Trophoblast cell (in vitro differentiated cells and primary cell): ENCODE results near the gene LONP2.

ENCODE experiments used
- DNase-seq, 2 donors: peaks; one replicate each; pipeline ENCODE4 v3.0.0-alpha.2; 2016
- H2AFZ ChIP-seq: 2 replicates; pipeline ENCODE4 v1.6.1; 2013; ENCODE audit warnings: low read length, moderate library complexity, mild to moderate bottlenecking; ENCODE audit not compliant: insufficient read depth, poor library complexity
- H2AK5ac ChIP-seq: 2 replicates; pipeline ENCODE4 v1.6.1; 2013; ENCODE audit warnings: mild to moderate bottlenecking, low read length
- H2BK120ac ChIP-seq: 2 replicates; pipeline ENCODE4 v1.6.1; 2013; ENCODE audit warnings: low read length, mild to moderate bottlenecking, moderate library complexity; ENCODE audit not compliant: insufficient read depth, poor library complexity
- H2BK12ac ChIP-seq: 2 replicates; pipeline ENCODE4 v1.6.1; 2013; ENCODE audit warnings: mild to moderate bottlenecking, low read length, moderate library complexity
- H2BK5ac ChIP-seq: 2 replicates; pipeline ENCODE4 v1.6.1; 2013; ENCODE audit warnings: low read length, low read depth, moderate library complexity, mild to moderate bottlenecking; ENCODE audit not compliant: poor library complexity
- H3K14ac ChIP-seq: 2 replicates; pipeline ENCODE4 v1.6.1; 2013; ENCODE audit warnings: mild to moderate bottlenecking, low read length
- H3K18ac ChIP-seq: 2 replicates; pipeline ENCODE4 v1.6.1; 2013; ENCODE audit warnings: mild to moderate bottlenecking, low read length
- H3K23ac ChIP-seq: 2 replicates; pipeline ENCODE4 v1.6.1; 2013; ENCODE audit warnings: low read length
- H3K27ac ChIP-seq: 2 replicates; pipeline ENCODE4 v1.5.1; 2013; ENCODE audit warnings: low read depth, mild to moderate bottlenecking, inconsistent platforms, low read length, moderate library complexity
- H3K27me3 ChIP-seq: 2 replicates; pipeline ENCODE4 v1.6.1; 2013; ENCODE audit warnings: inconsistent platforms, mild to moderate bottlenecking, low read length, moderate library complexity; ENCODE audit not compliant: insufficient read depth
- H3K36me3 ChIP-seq, 2 experiments: 1 replicate in 1 of 2; 2 replicates in 1 of 2; pipeline ENCODE4 v1.6.1; 2013; ENCODE audit warnings: low read length in 2 of 2, mild to moderate bottlenecking in 2 of 2, moderate library complexity in 1 of 2; ENCODE audit not compliant: insufficient read depth in 2 of 2, control insufficient read depth in 1 of 2
- H3K4ac ChIP-seq: 2 replicates; pipeline ENCODE4 v1.6.1; 2013; ENCODE audit warnings: low read depth, mild to moderate bottlenecking, low read length, moderate library complexity
- H3K4me1 ChIP-seq, 2 experiments: 1 replicate in 1 of 2; 2 replicates in 1 of 2; pipeline ENCODE4 v1.6.1; 2013; ENCODE audit warnings: low read length in 2 of 2, mild to moderate bottlenecking in 2 of 2, moderate library complexity in 1 of 2; ENCODE audit not compliant: insufficient read depth in 2 of 2, control insufficient read depth in 1 of 2
- H3K4me2 ChIP-seq: 2 replicates; pipeline ENCODE4 v1.6.1; 2013; ENCODE audit warnings: inconsistent platforms, mild to moderate bottlenecking, low read length, moderate library complexity
- H3K4me3 ChIP-seq: 2 replicates; pipeline ENCODE4 v1.5.1; 2013; ENCODE audit warnings: mild to moderate bottlenecking, low read depth, low read length, inconsistent platforms
- H3K79me1 ChIP-seq: one replicate; pipeline ENCODE4 v1.6.1; 2013; ENCODE audit warnings: low read length
- H3K79me2 ChIP-seq: 2 replicates; pipeline ENCODE4 v1.6.1; 2013; ENCODE audit warnings: low read length, mild to moderate bottlenecking; ENCODE audit not compliant: control insufficient read depth, insufficient read depth, poor library complexity
- H3K9ac ChIP-seq: 2 replicates; pipeline ENCODE4 v1.6.1; 2013; ENCODE audit warnings: mild to moderate bottlenecking, low read length
- H3K9me3 ChIP-seq: 2 replicates; pipeline ENCODE4 v1.6.1; 2013; ENCODE audit warnings: low read depth, mild to moderate bottlenecking, control low read depth, inconsistent platforms, low read length; ENCODE audit not compliant: insufficient read depth
- H4K12ac ChIP-seq: 2 replicates; pipeline ENCODE4 v1.6.1; 2013; ENCODE audit warnings: low read depth, mild to moderate bottlenecking, low read length, moderate library complexity
- H4K8ac ChIP-seq: 2 replicates; pipeline ENCODE4 v1.6.1; 2013; ENCODE audit warnings: low read depth, mild to moderate bottlenecking, low read length, moderate library complexity
- H4K91ac ChIP-seq: one replicate; pipeline ENCODE4 v1.6.1; 2013; ENCODE audit warnings: low read depth, mild to moderate bottlenecking, low read length, moderate library complexity
- whole genome bisulfite sequencing: extraction: QIAGEN DNeasy Blood & Tissue Kit; methylation state at CpG from one replicate; pipeline ENCODE4 v1.1.7; 2013; ENCODE audit warnings: missing lambda C conversion rate; ENCODE audit not compliant: insufficient read length, insufficient coverage; ENCODE audit errors: extremely low coverage; 5-methylcytosine and 5-hydroxymethylcytosine counted together

LONP2 gene

DNA sequence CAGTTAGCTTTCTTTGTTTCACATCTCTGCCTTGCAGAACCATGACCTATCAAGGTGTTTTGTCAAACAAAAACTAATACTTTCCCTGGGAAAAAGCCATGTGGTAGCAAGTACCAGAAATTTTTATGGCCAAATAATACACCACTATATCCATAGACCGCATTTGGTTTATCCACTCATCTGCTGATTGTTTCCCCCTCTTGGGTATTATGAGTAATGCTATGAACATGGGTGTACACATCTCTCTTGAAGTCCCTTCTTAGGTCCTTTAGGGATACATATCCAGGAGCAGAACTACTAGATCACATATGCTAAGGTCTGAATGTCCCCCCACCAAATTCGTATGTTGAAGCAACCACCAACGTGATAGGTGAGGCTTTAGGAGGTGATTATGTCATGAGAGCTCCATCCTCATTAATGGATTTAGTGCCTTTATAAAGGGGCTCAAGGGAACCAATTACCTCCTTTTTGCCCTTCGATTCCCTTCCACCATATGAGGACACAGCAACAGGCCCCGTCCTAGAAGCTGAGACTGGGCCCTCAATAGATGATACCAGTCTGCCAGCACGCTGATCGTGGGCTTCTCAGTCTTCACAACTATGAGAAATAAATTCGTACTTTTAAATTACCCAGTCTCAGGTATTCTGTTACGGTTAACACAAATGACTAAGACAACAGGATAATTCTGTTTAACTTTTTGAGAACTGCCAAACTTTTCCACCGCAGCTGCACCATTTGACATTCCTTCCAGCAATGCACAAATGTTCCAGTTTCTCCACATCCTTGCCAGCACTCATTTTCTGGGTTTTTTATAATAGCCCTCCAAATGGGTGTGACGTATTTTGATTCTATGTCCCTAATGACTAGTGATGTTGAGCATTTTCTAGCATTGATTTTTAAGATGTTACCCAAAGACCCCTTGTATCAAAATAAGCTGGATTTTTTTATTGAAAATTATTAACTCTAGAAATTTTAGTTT, 111.1 kb downstream of the LONP2 start:
- WGBS = no CpG with 5 or more reads among the region's 11 CpGs
- Histone ChIP-seq H3K4ac (no peak overlapping the region), H3K18ac (no peak overlapping the region), H3K36me3 (peaks cover 14 to 22% of the 10 kb centered on the region in 2 experiments), H3K79me1 (no peaks in the 10 kb centered on the region), H3K79me2 (no peaks in the 10 kb centered on the region), H3K4me2 (no peak overlapping the region), H3K23ac (no peak overlapping the region), H3K9me3 (no peaks in the 10 kb centered on the region), H2AK5ac (no peak overlapping the region), H2BK12ac (no peak overlapping the region), H2AFZ (no peak overlapping the region), H2BK5ac (no peak overlapping the region), H3K14ac (no peak overlapping the region), H4K8ac (no peak overlapping the region), H2BK120ac (no peak overlapping the region), H3K9ac (no peak overlapping the region), H3K27me3 (no peaks in the 10 kb centered on the region), H3K4me1 (no peaks in the 10 kb centered on the region), H4K91ac (no peak overlapping the region), H3K27ac (no peak overlapping the region), H4K12ac (no peak overlapping the region), H3K4me3 (no peak overlapping the region)
- DNase-seq = no peak

DNA sequence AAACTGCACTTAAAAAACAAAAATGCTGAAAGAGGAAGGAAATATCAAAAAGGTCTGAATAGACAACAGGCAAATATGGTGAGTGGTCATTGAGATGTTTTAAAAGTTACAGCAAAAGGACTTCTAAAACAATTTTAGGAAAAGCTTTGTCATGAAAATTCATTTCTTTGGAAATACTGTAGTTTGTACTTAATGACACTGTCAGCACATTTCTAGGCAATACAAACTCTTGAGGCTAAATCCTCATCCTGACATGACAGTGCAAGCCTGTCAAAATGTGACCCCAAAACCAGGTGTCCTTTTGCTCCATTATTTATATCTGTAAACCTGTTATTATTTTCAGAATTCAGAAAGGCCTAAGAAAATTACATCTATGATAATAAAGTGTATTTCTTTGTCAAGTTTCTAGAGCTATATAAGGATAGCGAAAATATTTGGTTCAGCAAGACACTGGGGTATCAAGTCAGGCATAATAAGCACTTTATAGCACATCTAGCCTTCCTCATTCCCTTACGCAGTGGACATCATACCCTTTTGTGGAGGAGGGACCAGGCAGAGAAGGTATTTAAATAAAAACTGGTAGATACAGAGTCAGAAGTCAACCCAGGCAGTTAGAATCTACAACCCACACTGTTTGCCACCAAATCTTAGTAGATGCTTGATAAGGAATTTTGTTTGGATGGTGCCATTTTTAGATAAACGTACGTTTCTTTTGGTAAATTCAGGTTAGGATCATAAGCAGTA, 112.7 kb downstream of the LONP2 start:
- Histone ChIP-seq H4K91ac (no peak overlapping the region), H3K79me1 (no peaks in the 10 kb centered on the region), H3K9me3 (no peaks in the 10 kb centered on the region), H3K4me1 (no peaks in the 10 kb centered on the region), H3K4ac (no peak overlapping the region), H3K9ac (no peak overlapping the region), H3K23ac (no peak overlapping the region), H3K4me2 (no peak overlapping the region), H3K27me3 (no peaks in the 10 kb centered on the region), H3K18ac (no peak overlapping the region), H2BK5ac (no peak overlapping the region), H3K4me3 (no peak overlapping the region), H2BK12ac (no peak overlapping the region), H2BK120ac (no peak overlapping the region), H3K14ac (no peak overlapping the region), H2AK5ac (no peak overlapping the region), H3K36me3 (peaks cover 7 to 17% of the 10 kb centered on the region in 2 experiments), H4K8ac (no peak overlapping the region), H3K79me2 (no peaks in the 10 kb centered on the region), H4K12ac (no peak overlapping the region), H3K27ac (no peak overlapping the region), H2AFZ (no peak overlapping the region)
- DNase-seq = no peak
- no CpG with 5 or more reads among the region's 4 CpGs for WGBS

DNA sequence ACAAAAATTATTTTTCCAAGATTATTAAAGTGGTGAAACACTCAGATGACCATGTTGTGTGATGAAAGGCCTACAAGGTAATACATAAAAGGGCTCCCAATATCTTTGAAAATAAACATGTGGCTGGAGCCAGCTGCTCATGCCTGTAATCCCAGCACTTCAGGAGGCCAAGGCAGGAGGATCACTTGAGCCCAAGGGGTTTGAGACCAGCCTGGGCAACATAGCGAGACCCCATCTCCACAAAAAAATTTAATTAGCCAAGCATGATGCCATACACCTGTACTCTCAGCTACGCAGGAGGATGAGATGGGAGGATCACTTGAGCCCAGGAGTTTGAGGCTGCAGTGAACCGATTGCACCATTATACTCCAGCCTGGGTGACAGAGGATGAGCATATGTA, 114.3 kb downstream of the LONP2 start:
- Histone ChIP-seq H3K27me3 (no peaks in the 10 kb centered on the region), H4K91ac (no peak overlapping the region), H2BK12ac (no peak overlapping the region), H3K18ac (no peak overlapping the region), H3K79me2 (no peaks in the 10 kb centered on the region), H3K14ac (no peak overlapping the region), H4K8ac (no peak overlapping the region), H3K4me2 (no peak overlapping the region), H2BK120ac (no peak overlapping the region), H4K12ac (no peak overlapping the region), H3K9ac (no peak overlapping the region), H3K27ac (no peak overlapping the region), H3K4me1 (no peaks in the 10 kb centered on the region), H3K4me3 (no peak overlapping the region), H3K36me3 (peaks cover 4 to 15% of the 10 kb centered on the region in 2 experiments), H2AFZ (no peak overlapping the region), H3K4ac (no peak overlapping the region), H2AK5ac (no peak overlapping the region), H3K23ac (no peak overlapping the region), H2BK5ac (no peak overlapping the region), H3K9me3 (no peaks in the 10 kb centered on the region), H3K79me1 (no peaks in the 10 kb centered on the region)
- no CpG with 5 or more reads among the region's 3 CpGs for WGBS
- no peak for DNase-seq

DNA sequence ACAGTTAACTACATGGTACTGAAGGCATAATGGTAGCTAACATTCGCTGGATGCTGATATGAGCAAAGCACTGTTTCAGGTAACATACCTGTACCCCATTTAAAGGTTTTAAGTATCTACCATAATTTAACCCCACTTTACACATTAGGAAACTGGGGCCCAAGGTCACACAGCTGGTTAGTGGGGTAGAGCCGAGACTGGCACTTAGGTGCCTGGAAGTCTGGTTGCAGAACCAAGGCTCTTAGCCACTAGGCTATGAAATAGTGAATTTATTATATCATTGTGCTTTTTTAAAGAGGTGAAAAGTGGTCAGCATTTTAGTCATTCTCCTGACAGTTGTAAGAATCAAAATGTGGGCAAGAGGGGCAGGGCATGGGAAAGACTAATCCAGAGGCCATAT, 115.9 kb downstream of the LONP2 start:
- WGBS = no CpG with 5 or more reads among the region's 2 CpGs
- Histone ChIP-seq H2BK120ac (no peak overlapping the region), H3K9me3 (no peaks in the 10 kb centered on the region), H3K27ac (no peak overlapping the region), H3K4ac (peak overlapping the region; percentile 50), H3K79me1 (no peaks in the 10 kb centered on the region), H3K9ac (no peak overlapping the region), H3K79me2 (peaks cover 1% of the 10 kb centered on the region), H4K91ac (no peak overlapping the region), H3K27me3 (no peaks in the 10 kb centered on the region), H4K12ac (no peak overlapping the region), H2BK12ac (no peak overlapping the region), H4K8ac (no peak overlapping the region), H3K4me2 (no peak overlapping the region), H3K4me3 (no peak overlapping the region), H3K14ac (no peak overlapping the region), H3K36me3 (peaks cover 4 to 15% of the 10 kb centered on the region in 2 experiments), H3K4me1 (peaks cover 0 to 1% of the 10 kb centered on the region in 2 experiments), H2BK5ac (no peak overlapping the region), H2AFZ (no peak overlapping the region), H3K18ac (no peak overlapping the region), H2AK5ac (no peak overlapping the region), H3K23ac (no peak overlapping the region)
- DNase-seq = no peak
